ENCODE data around the gene MAP1LC3B. TPM values are rescaled to one million over a fixed set of nuclear protein-coding genes. Genes with fewer than 3 reads are reported as not detected.
A peak's percentile ranks its signal among the peaks of the same experiment; 100 is the strongest.

MAP1LC3B gene
- total RNA-seq, 4 donors from 2014 or later = 38.0 to 50.6 (median 40.7) TPM

DNA sequence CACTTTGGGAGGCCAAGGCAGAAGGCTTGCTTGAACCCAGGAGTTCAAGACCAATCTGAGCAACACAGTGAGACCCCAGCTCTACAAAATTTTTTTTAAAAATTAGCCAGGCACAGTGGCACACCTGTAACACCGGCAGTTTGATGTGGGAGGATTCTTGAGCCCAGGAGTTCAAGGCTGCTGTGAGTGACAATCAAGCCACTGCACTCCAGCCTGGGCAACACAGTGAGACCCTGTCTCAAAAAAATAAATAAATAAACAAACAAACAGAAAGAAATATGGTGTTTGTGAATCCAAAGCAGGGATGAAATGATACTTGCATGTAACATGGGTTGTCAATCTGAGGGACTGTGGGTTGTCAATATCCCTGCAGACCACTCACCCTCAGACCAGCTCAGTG is 25.2 kb upstream of the MAP1LC3B start:
- Histone ChIP-seq H3K9me3 (no peaks in the 10 kb centered on the region), H3K27ac (no peak overlapping the region), H3K36me3 (peaks cover 0 to 18% (median 0%) of the 10 kb centered on the region in 3 donors), H3K4me1 (peaks cover 3 to 75% (median 7%) of the 10 kb centered on the region in 4 donors), H3K27me3 (no peaks in the 10 kb centered on the region), H3K4me3 (no peak overlapping the region)
- TF ChIP-seq CTCF (IDR thresholded peaks at IDR 0.05) (no peak), POLR2A (IDR thresholded peaks at IDR 0.05) (no peak)
- DNase-seq = no peak

GRCh38 chr16:87367529-87367928 is 24.6 kb upstream of the MAP1LC3B start:
- no peak overlapping the region for H3K27ac ChIP-seq
- H3K27me3 ChIP-seq = no peaks in the 10 kb centered on the region
- no peaks in the 10 kb centered on the region for H3K9me3 ChIP-seq
- H3K4me3 ChIP-seq = no peak overlapping the region
- DNase-seq = no peak
- H3K36me3 ChIP-seq = peaks cover 0 to 14% (median 0%) of the 10 kb centered on the region in 3 donors
- H3K4me1 ChIP-seq = peaks cover 3 to 76% (median 7%) of the 10 kb centered on the region in 4 donors
- TF ChIP-seq POLR2A (IDR thresholded peaks at IDR 0.05) (no peak), CTCF (IDR thresholded peaks at IDR 0.05) (no peak)

GRCh38 chr16:87368029-87368770 is 23.9 kb upstream of the MAP1LC3B start:
- peaks cover 3 to 76% (median 7%) of the 10 kb centered on the region in 4 donors for H3K4me1 ChIP-seq
- no peak overlapping the region for H3K4me3 ChIP-seq
- TF ChIP-seq CTCF (IDR thresholded peaks at IDR 0.05) = no peak
- no peak for TF ChIP-seq POLR2A (IDR thresholded peaks at IDR 0.05)
- peak overlapping the region in 1 of 4 donors; percentile 14 for H3K27ac ChIP-seq
- no peak for DNase-seq
- H3K27me3 ChIP-seq = no peaks in the 10 kb centered on the region
- H3K36me3 ChIP-seq = peaks cover 0 to 16% (median 0%) of the 10 kb centered on the region in 3 donors
- no peaks in the 10 kb centered on the region for H3K9me3 ChIP-seq

DNA sequence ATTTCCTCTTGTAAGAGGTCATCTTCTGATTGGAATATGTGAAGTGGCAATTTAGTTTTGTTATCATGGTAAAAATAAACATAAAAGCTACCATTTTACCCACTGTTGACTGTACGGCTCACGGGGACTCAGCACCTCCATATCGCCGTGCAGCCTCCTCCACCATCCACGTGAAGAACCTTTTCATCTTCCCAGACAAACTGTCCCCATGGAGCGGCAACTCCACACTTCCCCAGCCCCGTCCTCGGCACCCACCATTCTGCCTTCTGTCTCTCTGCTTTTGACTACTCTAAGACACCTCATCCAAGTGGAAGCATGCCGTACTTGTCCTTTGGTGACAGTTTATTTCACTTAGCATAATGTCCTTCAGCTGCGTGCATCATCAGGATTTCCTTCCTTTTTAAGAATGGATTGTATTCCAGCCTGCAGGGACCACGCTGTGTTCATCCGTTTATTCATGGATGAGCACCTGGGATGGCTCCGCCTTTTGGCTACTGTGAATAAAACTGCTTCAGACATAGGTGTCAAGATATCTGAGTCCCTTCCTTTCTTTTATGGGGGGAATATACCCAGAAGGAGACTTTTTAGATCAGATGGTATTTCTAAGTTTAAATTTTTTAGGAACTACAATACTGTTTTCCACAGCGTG is 22.9 kb upstream of the MAP1LC3B start:
- DNase-seq = no peak
- no peak overlapping the region for H3K4me3 ChIP-seq
- peaks cover 0 to 20% (median 0%) of the 10 kb centered on the region in 3 donors for H3K36me3 ChIP-seq
- no peak for TF ChIP-seq POLR2A (IDR thresholded peaks at IDR 0.05)
- TF ChIP-seq CTCF (IDR thresholded peaks at IDR 0.05) = no peak
- peak overlapping the region in 1 of 4 donors; percentile 14 for H3K27ac ChIP-seq
- H3K4me1 ChIP-seq = peaks cover 0 to 67% (median 7%) of the 10 kb centered on the region in 4 donors
- no peaks in the 10 kb centered on the region for H3K27me3 ChIP-seq
- no peaks in the 10 kb centered on the region for H3K9me3 ChIP-seq

- Histone ChIP-seq H3K4me1 (peaks cover 0 to 59% (median 7%) of the 10 kb centered on the region in 4 donors), H3K9me3 (no peaks in the 10 kb centered on the region), H3K4me3 (no peak overlapping the region), H3K27me3 (no peaks in the 10 kb centered on the region), H3K36me3 (peaks cover 0 to 21% (median 0%) of the 10 kb centered on the region in 3 donors), H3K27ac (no peak overlapping the region)
- DNase-seq = no peak
- TF ChIP-seq POLR2A (IDR thresholded peaks at IDR 0.05) (no peak), CTCF (IDR thresholded peaks at IDR 0.05) (no peak)
Observed at GRCh38 chr16:87369796-87370719, 22.1 kb upstream of the MAP1LC3B start.

Data from Peyer's patch (tissue), 4 donors.